ACC112 (cell line): ENCODE results near the gene STPG3.

Experiments
- H2AFZ ChIP-seq: fragments of 200-600 bp; sonication (generic); one replicate; pipeline ENCODE4 v1.6.0; 2017; ENCODE audit warnings: antibody characterized with exemption, low read length; ENCODE audit not compliant: unreplicated experiment
- H3K27ac ChIP-seq: fragments of 200-600 bp; sonication (generic); 2 replicates; pipeline ENCODE4 v1.5.1; 2014; ENCODE audit warnings: low read depth, mild to moderate bottlenecking, antibody characterized with exemption, low read length, moderate library complexity
- H3K27me3 ChIP-seq: fragments of 200-600 bp; sonication (generic); 2 replicates; pipeline ENCODE4 v1.6.1; 2014; ENCODE audit warnings: mild to moderate bottlenecking, antibody characterized with exemption, low read length, moderate library complexity, mixed read lengths; ENCODE audit not compliant: insufficient read depth
- H3K36me3 ChIP-seq: fragments of 200-600 bp; sonication (generic); 2 replicates; pipeline ENCODE4 v1.6.1; 2016; ENCODE audit warnings: mild to moderate bottlenecking, antibody characterized with exemption, low read length, moderate library complexity, mixed read lengths; ENCODE audit not compliant: insufficient read depth
- H3K4me1 ChIP-seq: fragments of 200-600 bp; sonication (generic); one replicate; pipeline ENCODE4 v1.6.1; 2016; ENCODE audit warnings: low read length, mixed read lengths; ENCODE audit not compliant: insufficient read depth, unreplicated experiment, control insufficient read depth
- H3K4me3 ChIP-seq: fragments of 200-600 bp; sonication (generic); 2 replicates; pipeline ENCODE4 v1.5.1; 2014; ENCODE audit warnings: mild to moderate bottlenecking, low read depth, low read length
- H3K79me2 ChIP-seq: fragments of 200-600 bp; sonication (generic); one replicate; pipeline ENCODE4 v1.6.0; 2016; ENCODE audit warnings: low read length; ENCODE audit not compliant: control insufficient read depth, unreplicated experiment, insufficient read depth

STPG3 gene

GRCh38 chr9:137264067-137264466 is 13.0 kb downstream of the STPG3 start:
- Histone ChIP-seq H3K36me3 (peaks cover 11% of the 10 kb centered on the region; the same call in 1 of the 2 replicates), H3K79me2 (peaks cover 1% of the 10 kb centered on the region), H3K27ac (no peak overlapping the region), H3K4me3 (no peak overlapping the region), H3K4me1 (peaks cover 15% of the 10 kb centered on the region), H2AFZ (no peak overlapping the region), H3K27me3 (no peaks in the 10 kb centered on the region)

GRCh38 chr9:137265496-137266161 is 14.5 kb downstream of the STPG3 start:
- Histone ChIP-seq H3K27me3 (no peaks in the 10 kb centered on the region), H3K36me3 (peaks cover 17% of the 10 kb centered on the region; the same call in 1 of the 2 replicates), H3K27ac (no peak overlapping the region), H3K4me3 (no peak overlapping the region), H3K4me1 (peaks cover 15% of the 10 kb centered on the region), H2AFZ (no peak overlapping the region), H3K79me2 (peaks cover 5% of the 10 kb centered on the region)

GRCh38 chr9:137266162-137266527 is 15.1 kb downstream of the STPG3 start:
- H3K4me3 ChIP-seq = no peak overlapping the region
- H3K27ac ChIP-seq = no peak overlapping the region

GRCh38 chr9:137266585-137267453 is 15.7 kb downstream of the STPG3 start:
- H3K36me3 ChIP-seq = peaks cover 17% of the 10 kb centered on the region; the same call in 1 of the 2 replicates
- H3K27me3 ChIP-seq = no peaks in the 10 kb centered on the region
- no peak overlapping the region for H2AFZ ChIP-seq
- peaks cover 15% of the 10 kb centered on the region for H3K4me1 ChIP-seq
- no peak overlapping the region for H3K4me3 ChIP-seq
- peaks cover 5% of the 10 kb centered on the region for H3K79me2 ChIP-seq
- H3K27ac ChIP-seq = no peak overlapping the region

More at GRCh38 chr9:137266162-137266527, 15.1 kb downstream of the STPG3 start:
- peaks cover 15% of the 10 kb centered on the region for H3K4me1 ChIP-seq
- peaks cover 5% of the 10 kb centered on the region for H3K79me2 ChIP-seq
- H3K36me3 ChIP-seq = peaks cover 17% of the 10 kb centered on the region; the same call in 1 of the 2 replicates
- H3K27me3 ChIP-seq = no peaks in the 10 kb centered on the region
- H2AFZ ChIP-seq = no peak overlapping the region

- peak overlapping the region; percentile 47; the same call in 1 of the 2 replicates for H3K27ac ChIP-seq
- H2AFZ ChIP-seq = no peak overlapping the region
- H3K27me3 ChIP-seq = no peaks in the 10 kb centered on the region
- peaks cover 5% of the 10 kb centered on the region for H3K79me2 ChIP-seq
- peaks cover 15% of the 10 kb centered on the region for H3K4me1 ChIP-seq
- H3K36me3 ChIP-seq = peaks cover 17% of the 10 kb centered on the region; the same call in 1 of the 2 replicates
- H3K4me3 ChIP-seq = no peak overlapping the region
Measured at GRCh38 chr9:137267933-137268355, 16.9 kb downstream of the STPG3 start.

- peaks cover 15% of the 10 kb centered on the region for H3K4me1 ChIP-seq
- peaks cover 19% of the 10 kb centered on the region; the same call in 1 of the 2 replicates for H3K36me3 ChIP-seq
- no peak overlapping the region for H2AFZ ChIP-seq
- peak overlapping the region; percentile 47 for H3K27ac ChIP-seq
- no peaks in the 10 kb centered on the region for H3K27me3 ChIP-seq
- H3K4me3 ChIP-seq = no peak overlapping the region
- H3K79me2 ChIP-seq = peaks cover 5% of the 10 kb centered on the region
Measured at GRCh38 chr9:137268538-137269201, 17.6 kb downstream of the STPG3 start.

- Histone ChIP-seq H3K27me3 (no peaks in the 10 kb centered on the region), H3K36me3 (peaks cover 17% of the 10 kb centered on the region; the same call in 1 of the 2 replicates), H3K27ac (no peak overlapping the region), H3K4me1 (peaks cover 15% of the 10 kb centered on the region), H3K4me3 (no peak overlapping the region), H3K79me2 (peaks cover 5% of the 10 kb centered on the region), H2AFZ (no peak overlapping the region)
Measured at GRCh38 chr9:137269231-137269772, 18.2 kb downstream of the STPG3 start.

- Histone ChIP-seq H3K27ac (no peak overlapping the region), H3K4me1 (peaks cover 23% of the 10 kb centered on the region), H3K79me2 (peaks cover 5% of the 10 kb centered on the region), H3K36me3 (peaks cover 13% of the 10 kb centered on the region; the same call in 1 of the 2 replicates), H3K27me3 (no peaks in the 10 kb centered on the region), H2AFZ (no peak overlapping the region), H3K4me3 (no peak overlapping the region)
Measured at GRCh38 chr9:137270929-137271695, 20.0 kb downstream of the STPG3 start.

GRCh38 chr9:137271696-137272076 is 20.6 kb downstream of the STPG3 start:
- Histone ChIP-seq H2AFZ (no peak overlapping the region), H3K79me2 (peaks cover 5% of the 10 kb centered on the region), H3K27me3 (no peaks in the 10 kb centered on the region), H3K4me3 (no peak overlapping the region), H3K4me1 (peaks cover 29% of the 10 kb centered on the region), H3K27ac (no peak overlapping the region), H3K36me3 (peaks cover 13% of the 10 kb centered on the region; the same call in 1 of the 2 replicates)
